22Rv1 (cell line): ENCODE measurements around the gene PRR29.

Experiments
- CTCF ChIP-seq: fragments of 450-650 bp; IDR thresholded peaks from 2 replicates; pipeline ENCODE4 v1.5.1; 2017; ENCODE audit warnings: mild to moderate bottlenecking
- ZFX ChIP-seq: fragments of 450-650 bp; IDR thresholded peaks from 2 replicates; pipeline ENCODE4 v1.6.1; 2017; ENCODE audit warnings: antibody characterized with exemption, borderline replicate concordance

GRCh38 chr17:64024215-64024654 lies 26.1 kb downstream of the PRR29 start:
- TF ChIP-seq CTCF (no peak), ZFX (no peak)
